NCI-H1105 (cell line): ENCODE measurements around the gene ERGIC1.
"Not testable (repeated sequence)": the region's sequence is repeated elsewhere in the genome, so short reads cannot be mapped to it uniquely, and the experiment has no call there.

Experiments used
- DNase-seq: peaks from one replicate; lab custom pipeline; 2025; lab: John Stamatoyannopoulos, UW

Gene ERGIC1

DNA sequence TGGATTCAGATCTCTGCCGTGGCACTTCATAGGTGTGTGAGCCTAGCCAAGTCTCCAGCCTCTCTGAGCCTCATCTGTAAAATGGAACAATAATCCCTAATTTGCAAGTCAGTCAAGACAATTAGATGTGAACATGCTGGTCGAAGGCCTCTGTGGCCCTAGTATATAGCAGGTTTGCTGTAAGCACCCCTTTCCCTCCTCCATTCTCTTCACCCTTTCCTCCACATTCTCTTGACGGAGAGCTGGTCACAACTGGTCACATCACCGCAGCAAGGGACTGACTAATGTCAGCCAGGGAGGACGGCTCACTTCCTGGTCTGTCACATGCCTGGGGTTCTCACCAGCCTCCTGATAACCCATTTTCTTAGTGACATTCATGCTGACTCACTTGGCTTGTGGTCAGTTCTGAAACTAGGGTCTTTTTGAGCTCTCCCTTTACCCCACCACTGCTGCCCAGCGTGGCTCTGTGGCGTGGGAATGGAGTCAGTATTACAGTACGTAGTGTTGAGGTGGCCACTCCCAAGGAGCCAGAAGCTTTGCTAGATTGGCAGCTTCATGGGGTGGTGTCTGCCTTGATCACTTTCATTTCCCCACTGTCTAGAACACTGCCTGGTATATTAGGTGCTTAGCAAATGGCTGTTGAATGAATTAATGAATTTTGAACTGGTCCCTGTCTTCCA, 47.8 kb downstream of the ERGIC1 start:
- no peak for DNase-seq

DNA sequence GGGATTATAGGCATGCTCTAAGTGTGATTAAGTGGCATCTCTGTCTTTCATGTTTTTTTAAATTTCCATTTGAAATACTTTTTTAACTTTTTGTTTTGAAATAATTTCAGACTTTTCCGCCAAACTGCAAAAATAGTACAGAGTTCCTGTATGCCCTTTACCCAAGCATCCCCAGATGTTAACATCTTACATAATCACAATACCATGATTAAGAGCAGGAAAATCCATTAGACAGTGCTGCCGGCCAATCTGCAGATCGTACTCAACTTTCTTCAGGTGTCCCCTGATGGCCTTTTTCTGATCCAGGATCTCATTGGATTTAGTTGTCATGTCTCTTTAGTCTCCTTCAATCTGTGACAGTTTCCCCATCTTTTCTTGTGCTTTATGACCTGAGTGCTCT, 49.0 kb downstream of the ERGIC1 start:
- no peak for DNase-seq

DNA sequence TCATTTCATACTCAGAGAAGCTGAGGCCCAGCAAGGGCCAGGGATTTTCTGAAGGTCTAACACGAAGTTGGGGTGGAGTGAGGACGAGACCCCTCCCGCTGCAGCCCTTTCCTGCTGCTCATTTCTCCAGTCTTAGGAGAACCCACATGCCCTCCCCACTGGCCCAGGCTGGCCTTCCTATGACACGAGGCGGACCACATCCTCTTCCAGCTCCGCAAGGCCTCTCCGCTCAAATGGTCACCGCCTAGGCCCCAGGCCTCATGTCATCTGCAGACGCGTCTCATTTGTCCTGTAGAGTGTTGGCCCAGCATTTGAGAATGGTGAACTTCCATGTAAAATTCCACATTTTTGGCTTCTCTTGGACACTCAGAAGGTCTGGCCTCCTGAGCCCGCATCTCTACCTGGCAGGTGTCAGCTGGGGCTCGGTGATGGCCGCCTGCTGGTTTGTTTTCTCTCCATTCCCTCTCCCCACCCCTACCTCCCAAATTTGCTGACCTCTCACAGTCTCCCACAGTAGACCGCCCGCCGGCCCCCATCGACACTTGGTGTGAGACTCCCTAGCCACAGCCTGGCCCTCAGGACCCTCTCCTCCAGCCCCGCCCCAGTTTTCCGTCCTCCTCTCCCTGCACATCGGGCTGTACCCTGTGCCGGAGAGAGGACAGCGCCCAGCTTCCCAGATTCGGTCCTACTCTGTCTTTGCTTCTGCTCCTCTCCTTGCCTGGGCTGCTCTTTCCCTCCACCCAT, 51.7 kb downstream of the ERGIC1 start:
- no peak for DNase-seq

DNA sequence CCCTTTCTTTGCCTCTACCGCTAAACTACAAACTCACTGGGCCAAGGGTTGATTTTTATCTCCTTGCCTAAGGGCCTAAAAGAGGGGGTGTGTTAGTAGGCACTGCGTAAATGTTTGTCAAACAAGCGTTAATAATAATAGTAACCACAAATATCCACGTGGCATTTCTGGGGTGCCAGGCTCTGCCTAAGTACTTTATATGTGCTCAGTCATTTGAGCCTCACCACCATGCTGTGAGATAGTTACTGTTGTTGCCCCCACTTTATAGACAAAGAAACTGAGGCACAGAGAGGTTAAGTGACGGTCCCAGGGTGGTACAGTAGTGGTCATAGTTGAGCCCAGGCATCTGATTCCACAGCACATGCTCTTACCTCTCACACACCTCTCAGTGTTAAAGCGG, 52.4 kb downstream of the ERGIC1 start:
- DNase-seq: no peak

DNA sequence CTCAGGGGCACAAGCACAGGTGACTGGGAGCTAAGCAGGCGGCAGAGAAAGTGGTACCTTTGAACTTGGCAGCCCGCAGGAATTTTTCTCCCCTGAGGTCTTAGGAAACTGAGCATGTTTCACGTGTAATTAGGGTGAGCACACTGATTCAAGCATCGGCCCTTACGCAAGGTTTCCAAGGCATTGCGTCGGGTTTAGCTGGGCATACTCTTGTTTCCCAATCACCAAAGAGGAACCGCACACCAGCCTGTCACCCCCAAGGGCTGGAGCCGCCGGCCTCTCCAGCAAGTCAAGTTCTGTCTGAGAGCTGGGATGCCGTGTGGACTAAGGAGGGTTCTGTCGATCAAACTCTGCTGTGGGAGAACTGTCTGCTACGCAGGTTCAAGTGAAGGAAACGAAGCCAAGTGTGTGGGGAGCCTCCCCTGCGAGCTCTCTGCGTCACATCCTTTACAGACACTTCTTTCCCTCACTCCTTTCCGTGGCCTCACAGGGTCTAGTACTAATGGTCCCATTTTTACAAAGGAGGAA, 53.0 kb downstream of the ERGIC1 start:
- DNase-seq: no peak

DNA sequence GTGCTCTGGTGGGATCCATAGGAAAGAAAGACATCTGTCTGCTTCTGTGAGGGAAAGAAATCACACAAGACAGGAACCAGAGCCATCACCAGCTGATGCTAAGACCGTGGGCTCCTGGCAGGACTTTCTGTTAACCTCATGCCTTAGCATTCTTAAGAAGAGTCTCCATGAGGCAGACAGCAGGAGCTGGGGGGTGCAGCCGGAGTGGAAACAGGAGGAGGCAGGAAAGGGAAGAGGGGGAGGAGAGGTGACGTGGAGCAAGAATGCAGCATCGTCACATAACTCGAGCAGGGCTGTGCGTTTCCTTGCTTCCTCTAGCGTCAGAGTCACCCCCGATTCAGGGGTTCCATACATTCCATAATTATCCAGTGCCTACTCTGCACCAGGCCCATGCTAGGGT, 53.6 kb downstream of the ERGIC1 start:
- no peak for DNase-seq

DNA sequence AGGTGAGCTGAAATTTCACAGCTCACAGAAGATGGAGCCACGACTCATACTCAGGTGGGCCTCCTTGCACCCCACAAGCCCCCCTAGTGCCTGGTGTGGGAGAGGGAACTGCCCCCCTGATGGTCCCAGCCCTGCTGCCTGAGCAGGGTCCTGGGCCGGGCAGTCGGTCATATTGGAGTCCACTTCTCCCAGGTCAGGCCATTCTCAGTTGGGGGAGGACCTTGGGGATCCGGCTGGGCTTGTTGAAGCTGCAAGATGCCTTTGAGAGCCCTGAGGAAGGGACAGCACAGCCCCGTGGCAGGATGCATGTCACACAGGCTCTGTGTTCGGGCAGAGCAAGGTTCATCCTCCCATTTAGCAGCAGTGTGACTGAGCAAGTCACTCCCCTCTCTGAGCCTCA, 56.6 kb downstream of the ERGIC1 start:
- DNase-seq: no peak

DNA sequence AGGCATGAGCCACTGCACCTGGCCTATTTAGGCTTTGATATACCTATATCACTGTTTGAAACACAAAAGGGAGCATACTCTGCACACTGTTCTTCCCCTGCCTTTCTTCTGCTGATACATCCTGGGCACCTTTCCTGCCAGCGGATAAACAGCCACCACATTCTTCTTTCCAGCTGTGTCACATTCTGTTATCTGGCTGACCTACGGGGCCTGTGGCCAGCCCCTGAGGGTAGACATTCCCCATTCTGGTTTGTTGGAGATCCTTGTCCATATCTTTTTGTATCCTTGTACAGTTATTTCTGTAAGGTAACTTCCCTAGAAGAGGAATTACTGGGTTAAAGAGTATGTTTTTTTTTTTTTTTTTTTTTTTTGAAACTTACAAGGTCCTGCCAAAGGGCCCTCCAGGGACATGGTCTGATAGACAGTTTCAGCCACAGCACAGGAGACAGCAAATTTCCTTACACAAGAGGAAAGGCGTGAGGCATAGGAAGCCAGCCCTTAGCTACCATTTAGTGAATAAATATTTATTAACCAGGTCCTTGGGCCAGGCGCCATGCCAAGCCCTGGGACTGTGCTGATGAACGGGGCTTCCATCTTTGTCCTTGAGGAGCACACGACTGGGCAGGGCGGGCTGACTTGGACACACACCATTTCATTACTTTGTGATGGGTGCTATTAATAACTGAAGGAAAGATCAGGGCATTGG, 57.8 kb downstream of the ERGIC1 start:
- no peak for DNase-seq

DNA sequence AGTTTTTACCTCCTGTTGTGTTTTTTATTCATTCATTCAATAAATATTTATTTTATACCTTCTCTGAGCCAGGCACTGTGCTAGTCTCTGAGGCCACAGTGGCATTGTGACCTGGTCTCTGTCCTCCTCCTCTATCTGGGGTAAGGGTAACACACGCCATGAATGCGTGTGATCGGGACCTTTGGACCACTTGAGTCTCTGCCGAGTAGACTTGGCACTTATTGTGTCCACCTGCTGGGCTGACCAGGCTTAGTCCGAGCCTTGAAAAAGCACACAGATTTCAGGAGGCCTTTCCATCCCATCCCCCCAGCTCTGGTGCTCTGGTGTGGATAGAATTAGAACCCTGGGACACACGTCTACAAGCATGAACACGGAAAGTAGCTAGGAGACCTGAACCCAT, 58.7 kb downstream of the ERGIC1 start:
- no peak for DNase-seq

DNA sequence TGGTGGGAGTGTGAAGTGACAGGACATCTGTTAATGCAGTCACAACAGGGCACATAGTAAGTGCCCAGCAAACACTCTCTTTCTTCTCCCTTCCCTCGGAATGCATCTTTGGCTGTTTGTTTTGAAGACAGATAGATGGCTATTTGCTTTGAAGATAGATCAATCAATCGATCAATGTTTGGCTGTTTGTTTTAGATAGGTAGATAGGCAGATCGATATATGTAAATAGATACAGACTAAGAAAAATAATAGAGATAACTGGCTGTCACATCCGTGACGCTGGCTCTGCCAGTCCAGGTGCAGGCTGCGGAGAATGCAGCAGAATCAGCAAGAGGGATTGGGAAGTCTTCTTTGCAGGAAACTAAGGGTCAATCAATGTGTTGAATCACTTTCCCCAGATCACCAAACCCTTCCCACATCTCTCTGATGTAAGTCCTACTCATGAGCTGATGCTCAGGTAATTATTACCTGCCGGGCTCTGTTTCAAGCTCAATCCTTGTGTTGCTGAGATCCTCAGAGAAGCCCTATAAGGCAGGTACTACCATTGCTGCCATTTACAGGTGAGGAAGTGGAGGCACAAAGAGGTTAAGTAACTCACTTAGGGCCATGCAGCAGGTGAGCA, 60.8 kb downstream of the ERGIC1 start:
- DNase-seq: no peak

DNA sequence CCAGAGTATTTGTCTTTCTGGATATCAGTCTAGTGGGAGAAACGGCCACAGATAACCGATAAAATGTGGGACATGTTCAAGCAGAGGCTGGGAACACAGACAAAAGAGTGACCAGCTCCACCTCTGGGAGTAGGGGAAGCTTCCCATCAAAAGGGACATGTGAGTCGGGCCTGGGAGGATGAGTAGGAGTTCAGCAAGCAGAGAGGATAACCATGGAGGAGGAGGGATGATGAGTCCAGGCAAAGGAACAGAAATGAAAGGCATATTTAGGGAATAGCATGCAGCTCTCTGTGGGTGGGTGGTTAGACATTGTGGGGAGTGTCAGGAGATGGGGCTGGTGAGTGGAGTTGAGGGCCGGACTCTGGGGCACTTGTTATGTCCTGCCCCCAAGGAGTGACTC, 61.5 kb downstream of the ERGIC1 start:
- no peak for DNase-seq

DNA sequence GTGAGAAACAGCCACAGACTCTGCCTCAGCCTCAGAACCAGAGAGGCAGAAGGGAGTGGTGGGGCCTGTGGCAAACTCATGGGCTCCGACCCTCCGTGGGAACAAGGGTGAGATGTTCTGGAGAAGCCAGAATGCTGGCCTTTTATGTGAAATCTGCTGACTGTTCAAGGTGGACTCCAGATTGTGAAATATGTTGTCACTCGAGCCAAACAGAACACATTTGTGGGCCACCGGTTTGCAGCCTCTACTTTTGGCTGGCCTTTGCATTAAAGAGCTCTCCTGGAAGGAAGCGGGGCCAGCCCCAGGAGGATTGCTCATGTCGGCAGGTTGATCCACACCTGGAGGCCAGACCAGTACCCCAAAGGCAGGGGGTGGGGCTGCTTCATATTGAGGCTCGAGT, 62.4 kb downstream of the ERGIC1 start:
- no peak for DNase-seq

DNA sequence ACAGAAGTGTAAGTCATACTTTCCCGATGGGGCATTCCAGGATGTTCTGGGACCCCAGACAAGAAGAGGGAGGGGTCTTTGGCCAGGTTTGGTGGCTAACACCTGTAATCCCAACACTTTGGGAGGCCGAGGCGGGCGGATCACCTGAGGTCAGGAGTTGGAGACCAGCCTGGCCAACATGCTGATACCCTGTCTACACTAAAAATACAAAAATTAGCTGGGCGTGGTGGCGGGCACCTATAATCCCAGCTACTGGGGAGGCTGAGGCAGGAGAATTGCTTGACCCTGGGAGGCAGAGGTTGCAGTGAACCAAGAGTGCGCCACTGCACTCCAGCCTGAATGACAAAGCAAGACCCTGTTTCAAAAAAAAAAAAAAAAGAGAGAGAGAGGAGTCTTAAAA, 63.0 kb downstream of the ERGIC1 start:
- not testable (repeated sequence) for DNase-seq

DNA sequence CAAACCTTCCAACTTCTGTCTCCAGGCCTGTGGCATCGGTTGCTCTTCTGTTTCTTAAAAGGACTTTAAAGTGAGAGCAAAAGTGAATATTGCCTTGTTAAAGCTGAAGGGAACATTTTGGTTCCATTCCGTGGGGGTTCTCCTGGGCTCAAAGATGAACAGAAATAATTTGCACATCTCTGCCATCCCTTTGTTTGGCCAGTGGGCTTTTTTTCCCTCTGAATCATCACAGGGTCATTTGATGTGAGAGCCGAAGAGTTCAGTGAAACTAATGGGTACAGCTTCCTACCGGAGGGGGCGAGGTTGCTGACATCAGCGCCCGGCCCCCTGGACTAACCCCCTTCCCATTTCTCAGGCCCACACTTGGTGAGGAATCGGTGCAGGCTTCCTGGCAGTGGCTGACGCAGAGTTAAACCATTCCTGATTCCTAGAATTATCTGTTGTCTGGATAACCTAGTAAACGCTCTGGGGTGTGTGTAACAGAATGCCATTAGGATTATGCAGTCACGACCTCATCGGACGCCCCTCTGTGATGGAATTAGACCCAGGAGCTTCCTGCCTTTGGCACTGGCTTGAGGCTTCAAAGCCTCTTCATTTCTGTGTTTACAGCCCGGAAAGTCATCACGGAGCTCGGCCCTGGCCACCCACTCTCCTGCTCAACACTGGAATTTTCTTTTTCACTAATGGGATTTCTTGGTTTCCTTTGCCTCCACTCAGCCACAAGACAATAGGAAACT, 63.6 kb downstream of the ERGIC1 start:
- no peak for DNase-seq

DNA sequence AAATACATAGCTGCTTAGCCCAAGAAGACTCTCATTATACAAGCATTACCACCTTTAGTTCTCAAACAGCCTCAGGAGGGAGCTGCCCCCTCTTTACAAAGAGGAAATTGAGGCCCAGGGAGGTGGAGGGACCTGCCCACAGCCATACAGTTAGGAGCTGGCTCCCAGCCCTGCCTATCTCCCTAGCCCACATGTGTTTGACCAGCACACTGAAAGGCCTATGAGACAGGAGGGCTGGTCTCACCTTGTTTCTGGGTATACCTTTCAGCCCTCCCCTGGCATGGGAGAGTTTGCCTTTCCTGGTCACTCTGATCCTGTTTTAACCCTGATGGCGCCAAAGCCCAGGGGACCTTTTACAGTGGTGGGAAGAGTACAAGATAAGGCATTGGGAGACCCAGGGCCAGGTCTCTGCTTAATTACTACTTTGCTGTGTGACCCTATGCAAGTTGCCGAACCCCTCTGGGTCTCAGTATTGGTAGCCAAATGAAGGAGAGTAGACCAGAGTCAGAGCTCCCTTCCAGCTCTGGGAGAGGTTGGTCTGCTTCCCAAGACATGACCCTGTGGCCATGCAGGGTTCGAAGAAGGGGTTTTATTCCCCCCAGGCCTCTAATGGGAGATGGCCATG, 64.3 kb downstream of the ERGIC1 start:
- DNase-seq: no peak

DNA sequence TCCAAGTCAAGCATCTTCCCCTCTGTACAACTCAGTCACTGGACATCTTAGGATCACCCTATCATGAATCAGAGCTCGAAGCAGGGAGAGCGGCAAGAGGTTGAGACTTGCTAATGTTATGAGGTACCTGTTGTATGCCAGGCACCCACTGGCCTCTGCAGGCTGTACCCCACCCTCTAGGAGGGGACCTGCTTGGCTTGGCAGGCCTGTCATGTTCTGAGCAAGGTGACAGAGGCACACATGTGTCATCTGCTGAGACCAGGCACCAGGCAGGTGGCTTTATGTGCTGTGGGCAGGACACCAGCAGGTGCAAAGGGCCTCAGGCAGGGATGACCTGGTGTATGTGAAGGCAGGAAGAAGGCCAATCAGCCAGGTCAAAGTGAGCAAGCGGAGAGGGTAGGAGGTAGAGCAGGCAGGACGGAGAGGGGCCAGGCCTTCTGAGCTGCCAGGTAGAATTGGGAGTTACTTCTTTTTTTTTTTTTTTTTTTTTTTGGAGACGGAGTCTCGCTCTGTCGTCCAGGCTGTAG, 64.9 kb downstream of the ERGIC1 start:
- no peak for DNase-seq

DNA sequence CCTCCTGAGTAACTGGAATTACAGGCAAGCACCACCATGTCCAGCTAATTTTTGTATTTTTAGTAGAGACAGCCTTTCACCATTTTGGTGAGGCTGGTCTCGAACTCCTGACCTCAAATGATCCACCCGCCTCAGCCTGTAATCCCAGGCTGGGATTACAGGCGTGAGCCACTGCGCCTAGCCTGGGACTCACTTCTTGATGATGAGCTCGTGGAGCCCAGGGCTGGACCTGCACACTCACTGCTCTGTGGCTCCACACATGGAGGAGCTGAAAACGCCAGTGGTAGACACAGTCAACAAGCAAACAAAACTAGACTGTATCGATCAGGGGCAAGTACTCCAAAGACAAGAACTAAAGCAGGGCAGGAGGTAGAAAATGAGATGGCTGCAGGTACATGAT, 65.4 kb downstream of the ERGIC1 start:
- DNase-seq: no peak

DNA sequence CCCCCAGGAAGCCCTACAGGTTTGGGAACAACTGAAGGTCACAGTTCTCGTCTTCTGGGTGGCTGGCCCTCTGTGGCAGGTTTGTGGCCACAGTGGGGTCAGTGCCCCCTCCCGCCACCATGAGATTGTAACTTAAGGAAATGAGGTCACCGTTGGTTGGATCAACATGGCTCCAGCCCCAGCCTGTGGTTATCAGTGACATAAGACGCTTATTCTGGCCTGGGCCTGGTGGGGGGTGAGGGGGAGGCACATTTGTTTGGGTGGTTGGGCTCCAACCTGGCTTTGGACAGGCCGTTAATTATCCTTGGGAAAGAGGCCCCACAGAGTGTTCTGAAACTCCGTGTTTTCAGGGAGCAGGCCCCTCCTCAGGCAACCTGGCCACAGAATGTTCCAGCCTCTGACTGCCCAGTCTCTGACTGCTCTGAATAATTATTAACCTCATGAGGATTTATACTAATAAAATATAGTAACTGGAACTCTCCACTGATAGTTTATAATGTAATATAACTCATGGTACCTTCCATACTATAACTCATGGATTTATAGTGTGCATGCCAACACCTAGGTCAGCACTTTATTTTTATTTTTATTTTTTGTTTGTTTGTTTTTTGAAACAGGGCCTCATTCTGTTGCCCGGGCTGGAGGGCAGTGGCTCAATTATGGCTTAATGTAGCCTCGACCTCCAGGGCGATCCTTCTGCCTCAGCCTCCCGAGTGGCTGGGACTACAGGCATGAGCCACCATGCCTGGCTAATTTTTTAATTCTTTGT, 67.1 kb downstream of the ERGIC1 start:
- DNase-seq: no peak

DNA sequence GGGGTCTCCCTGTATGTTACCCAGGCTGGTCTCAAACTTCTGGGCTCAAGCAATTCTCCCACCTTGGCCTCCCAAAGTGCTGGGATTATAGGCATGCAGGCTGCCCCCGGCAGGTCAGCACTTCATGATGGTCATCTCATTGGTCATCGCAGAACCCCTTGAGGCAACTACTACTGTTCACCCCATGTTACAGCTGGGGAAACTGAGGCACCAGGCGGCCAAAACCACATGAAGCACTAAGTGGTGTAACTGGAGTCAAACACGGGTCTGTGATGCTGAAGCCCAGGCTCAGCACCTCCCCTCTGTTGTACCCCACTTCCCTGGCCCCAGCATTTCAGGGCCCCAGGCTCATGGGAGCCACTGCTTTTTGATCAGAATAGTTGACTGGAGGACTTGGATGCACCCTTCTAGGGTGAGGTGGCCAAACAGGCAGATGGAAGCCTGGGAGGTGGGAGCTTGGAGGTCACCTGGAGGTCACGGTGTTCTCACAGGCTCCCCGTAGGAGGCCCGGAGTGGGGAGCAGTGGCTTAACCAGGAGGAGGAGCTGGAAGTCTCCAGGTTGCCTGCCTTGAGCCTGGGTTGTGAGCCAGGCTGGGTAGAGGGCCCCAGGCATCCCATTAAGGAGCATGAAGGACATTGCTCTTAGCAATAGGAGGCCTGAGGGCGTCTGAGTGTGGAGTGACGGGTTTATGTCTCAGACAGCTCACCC, 67.9 kb downstream of the ERGIC1 start:
- DNase-seq: no peak
